Neural cell (in vitro differentiated cells): ENCODE measurements around the gene ZNF467.

ENCODE experiments used
- CTCF ChIP-seq: fragments of 450-650 bp; IDR thresholded peaks from 2 replicates; pipeline ENCODE4 v1.5.1; 2014; ENCODE audit warnings: antibody characterized with exemption, mild to moderate bottlenecking, moderate library complexity; ENCODE audit not compliant: poor library complexity, severe bottlenecking
- EZH2 ChIP-seq: fragments of 200-600, 300-800 bp; shearing (Covaris generic), sonication (generic); IDR thresholded peaks from 2 replicates; pipeline ENCODE4 v1.6.1; 2014; ENCODE audit warnings: antibody characterized with exemption, low read length, borderline replicate concordance, mild to moderate bottlenecking; ENCODE audit not compliant: insufficient read depth, poor library complexity, severe bottlenecking
- POLR2AphosphoS5 ChIP-seq: IDR thresholded peaks from 2 replicates; pipeline ENCODE4 v1.6.1; 2012
- REST ChIP-seq: IDR thresholded peaks from 2 replicates; pipeline ENCODE4 v1.6.1; 2012; ENCODE audit warnings: borderline replicate concordance
- SMC3 ChIP-seq: fragments of 450-650 bp; conservative IDR thresholded peaks from 2 replicates; pipeline ENCODE4 v1.6.1; 2014; ENCODE audit warnings: antibody characterized with exemption, mild to moderate bottlenecking, moderate library complexity; ENCODE audit not compliant: poor library complexity

GRCh38 chr7:149735181-149735602, 38.2 kb downstream of the ZNF467 start:
- TF ChIP-seq CTCF = no peak
- no peak for TF ChIP-seq REST
- TF ChIP-seq POLR2AphosphoS5 = no peak
- TF ChIP-seq SMC3 = no peak
- TF ChIP-seq EZH2 = no peak
